Mesodermal cell (in vitro differentiated cells): ENCODE measurements around the gene PAPPA.

Experiments used
- H3K27ac ChIP-seq: 2 replicates; pipeline ENCODE4 v1.7.0; 2013; ENCODE audit warnings: mild to moderate bottlenecking, low read depth, low read length, moderate library complexity; ENCODE audit not compliant: severe bottlenecking
- H3K36me3 ChIP-seq: 2 replicates; pipeline ENCODE4 v1.7.1; 2013; ENCODE audit warnings: mild to moderate bottlenecking, low read length, moderate library complexity; ENCODE audit not compliant: control insufficient read depth, insufficient read depth
- H3K4me1 ChIP-seq: one replicate; pipeline ENCODE4 v1.7.1; 2013; ENCODE audit warnings: mild to moderate bottlenecking, low read length; ENCODE audit not compliant: insufficient read depth, control insufficient read depth, poor library complexity, severe bottlenecking
- H3K4me3 ChIP-seq: 2 replicates; pipeline ENCODE4 v1.7.0; 2013; ENCODE audit warnings: low read length, control low read depth, mild to moderate bottlenecking; ENCODE audit not compliant: insufficient read depth, poor library complexity, severe bottlenecking; ENCODE audit errors: extremely low read depth
- H3K9me3 ChIP-seq: 2 replicates; pipeline ENCODE4 v1.7.1; 2013; ENCODE audit warnings: mild to moderate bottlenecking, low read length, moderate library complexity; ENCODE audit not compliant: control insufficient read depth
- WGBS, 2 experiments: methylation state at CpG; one replicate each; pipeline ENCODE4 v1.1.5; 2013; ENCODE audit warnings: missing lambda C conversion rate in 2 of 2; ENCODE audit not compliant: insufficient coverage in 2 of 2; 5-methylcytosine and 5-hydroxymethylcytosine counted together

The PAPPA gene

GRCh38 chr9:116316246-116316645 lies 162.7 kb downstream of the PAPPA start:
- H3K36me3 ChIP-seq: peaks cover 45% of the 10 kb centered on the region
- H3K4me3 ChIP-seq: no peak overlapping the region
- peaks cover 14% of the 10 kb centered on the region for H3K4me1 ChIP-seq
- H3K27ac ChIP-seq: no peak overlapping the region
- WGBS, 2 experiments: 100% methylated on average over 1 of the region's 2 CpGs
- H3K9me3 ChIP-seq: no peaks in the 10 kb centered on the region

DNA sequence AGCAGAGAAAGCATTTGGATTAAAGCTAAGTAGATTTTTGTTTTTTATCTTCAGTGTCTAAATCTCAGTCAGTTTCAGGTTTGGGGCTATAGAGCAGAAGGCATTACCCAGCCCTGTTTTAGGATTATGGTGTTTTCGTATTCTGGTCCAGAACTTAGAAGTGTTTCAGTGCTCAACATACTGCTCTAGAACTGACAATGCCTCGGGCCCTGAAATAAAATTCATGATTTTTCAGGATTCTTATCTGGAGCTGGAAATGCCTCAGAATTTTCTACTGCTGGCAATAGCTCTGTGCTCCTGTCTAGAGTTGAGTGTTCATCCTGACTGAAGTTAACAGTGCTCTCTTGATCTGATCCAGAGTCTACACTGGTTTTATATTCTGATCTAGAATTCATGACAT lies 163.9 kb downstream of the PAPPA start:
- Histone ChIP-seq H3K9me3 (no peaks in the 10 kb centered on the region), H3K27ac (no peak overlapping the region), H3K4me1 (peaks cover 18% of the 10 kb centered on the region), H3K36me3 (peaks cover 40% of the 10 kb centered on the region), H3K4me3 (no peak overlapping the region)
- 84 to 97% methylated on average over 2 of the region's 2 CpGs for WGBS, 2 experiments

- H3K27ac ChIP-seq: peak overlapping the region; percentile 55
- H3K4me3 ChIP-seq: no peak overlapping the region
- H3K9me3 ChIP-seq: no peaks in the 10 kb centered on the region
- peaks cover 36% of the 10 kb centered on the region for H3K36me3 ChIP-seq
- WGBS, 2 experiments: 60 to 75% methylated on average over 12 to 13 of the region's 19 CpGs
- H3K4me1 ChIP-seq: peaks cover 18% of the 10 kb centered on the region
Observed at GRCh38 chr9:116318468-116319374, 165.1 kb downstream of the PAPPA start.

DNA sequence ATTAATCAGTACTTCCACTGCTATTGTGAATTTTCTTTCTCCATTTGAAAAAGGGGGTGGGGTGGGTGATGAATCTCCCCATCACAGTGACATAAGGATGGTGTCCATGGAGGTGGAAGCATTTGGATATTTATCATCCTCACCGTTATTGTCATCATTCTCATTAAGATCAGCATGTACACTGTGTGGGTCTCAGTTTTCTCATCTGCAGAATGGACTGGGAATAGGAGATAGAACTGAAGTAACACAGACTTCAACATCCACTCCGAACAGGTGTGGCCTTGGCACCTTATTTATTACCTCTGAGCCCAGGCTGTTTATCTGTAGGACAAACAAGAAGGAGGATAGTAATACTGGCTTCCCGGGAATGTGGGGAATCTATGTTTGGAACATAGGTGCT lies 165.9 kb downstream of the PAPPA start:
- no peak overlapping the region for H3K4me3 ChIP-seq
- 100% methylated on average over 1 of the region's 3 CpGs for WGBS, 2 experiments
- peaks cover 32% of the 10 kb centered on the region for H3K36me3 ChIP-seq
- H3K27ac ChIP-seq: peak overlapping the region; percentile 55
- peaks cover 18% of the 10 kb centered on the region for H3K4me1 ChIP-seq
- no peaks in the 10 kb centered on the region for H3K9me3 ChIP-seq

DNA sequence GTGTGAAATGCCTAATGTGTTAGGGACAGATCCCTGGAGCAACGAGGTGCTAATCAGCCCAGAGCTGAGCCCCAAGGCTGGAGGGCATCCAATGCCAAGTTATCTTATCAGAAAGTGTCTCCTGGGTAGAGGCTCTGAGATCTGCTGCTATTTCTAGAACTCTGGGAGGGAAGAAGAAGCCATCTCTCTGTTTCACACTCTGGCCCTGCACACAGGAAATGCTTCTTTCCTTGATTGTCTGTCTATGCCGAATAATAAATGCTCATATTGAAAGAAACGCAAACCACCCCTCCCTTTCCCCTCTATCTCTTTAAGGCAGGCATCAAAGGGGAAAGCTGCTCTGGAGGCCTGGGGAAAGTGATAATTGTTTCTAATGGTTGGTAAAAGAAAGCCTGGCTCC lies 166.7 kb downstream of the PAPPA start:
- H3K4me3 ChIP-seq: no peak overlapping the region
- H3K36me3 ChIP-seq: peaks cover 30% of the 10 kb centered on the region
- H3K4me1 ChIP-seq: peaks cover 18% of the 10 kb centered on the region
- WGBS, 2 experiments: 38% methylated on average over 1 of the region's 3 CpGs; no CpG with 5 or more reads in 1 of the 2 experiments
- H3K27ac ChIP-seq: peak overlapping the region; percentile 16
- no peaks in the 10 kb centered on the region for H3K9me3 ChIP-seq

DNA sequence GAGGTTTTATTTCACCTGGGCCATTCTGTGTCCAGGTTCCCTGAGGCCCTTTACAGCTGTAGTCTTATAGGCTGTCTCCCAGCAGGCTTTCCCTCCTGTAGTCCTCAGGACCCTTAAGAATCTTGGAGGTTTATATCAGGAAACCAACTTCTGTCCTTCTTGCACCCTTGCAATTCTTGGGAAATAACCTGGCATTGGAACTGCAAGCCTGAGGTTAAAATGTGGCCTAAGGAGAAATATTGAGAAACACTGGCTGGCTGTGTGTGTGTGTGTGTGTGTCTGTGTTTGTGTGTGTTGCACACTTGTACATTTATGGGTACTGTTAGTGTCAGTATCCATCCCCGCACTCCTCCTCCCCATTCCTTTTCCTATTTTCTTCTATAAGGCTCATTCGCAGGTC lies 168.9 kb downstream of the PAPPA start:
- H3K36me3 ChIP-seq: peaks cover 24% of the 10 kb centered on the region
- H3K27ac ChIP-seq: peak overlapping the region; percentile 74
- no peaks in the 10 kb centered on the region for H3K9me3 ChIP-seq
- no peak overlapping the region for H3K4me3 ChIP-seq
- peaks cover 22% of the 10 kb centered on the region for H3K4me1 ChIP-seq
- no CpG with 5 or more reads among the region's 2 CpGs for WGBS, 2 experiments

GRCh38 chr9:116323012-116323411 lies 169.4 kb downstream of the PAPPA start:
- no peaks in the 10 kb centered on the region for H3K9me3 ChIP-seq
- H3K4me3 ChIP-seq: no peak overlapping the region
- H3K36me3 ChIP-seq: peaks cover 24% of the 10 kb centered on the region
- 50 to 75% methylated on average over 2 to 4 of the region's 11 CpGs for WGBS, 2 experiments
- H3K4me1 ChIP-seq: peaks cover 27% of the 10 kb centered on the region
- peak overlapping the region; percentile 74 for H3K27ac ChIP-seq

GRCh38 chr9:116323571-116323970 lies 170.0 kb downstream of the PAPPA start:
- H3K9me3 ChIP-seq: no peaks in the 10 kb centered on the region
- peaks cover 30% of the 10 kb centered on the region for H3K4me1 ChIP-seq
- H3K4me3 ChIP-seq: no peak overlapping the region
- peak overlapping the region; percentile 20 for H3K27ac ChIP-seq
- peaks cover 24% of the 10 kb centered on the region for H3K36me3 ChIP-seq

DNA sequence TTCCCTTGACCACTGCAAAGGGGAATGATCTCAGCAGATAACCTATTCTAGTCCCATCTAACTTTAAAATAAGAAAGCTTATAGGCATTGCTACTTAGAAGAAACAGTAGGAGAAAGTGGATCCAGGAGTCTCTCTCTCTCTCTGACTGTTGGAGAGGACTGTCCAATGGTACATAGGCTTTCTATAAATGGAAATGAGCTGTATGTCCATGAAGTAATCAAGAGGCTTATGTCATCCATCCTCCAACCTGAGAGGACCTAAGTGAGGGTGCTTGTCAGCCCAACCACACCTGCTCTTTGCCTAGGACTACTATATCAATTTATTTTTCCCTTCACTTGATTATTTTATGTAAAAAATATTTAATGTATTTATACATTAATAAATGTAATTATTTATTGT lies 172.3 kb downstream of the PAPPA start:
- Histone ChIP-seq H3K27ac (no peak overlapping the region), H3K36me3 (peaks cover 18% of the 10 kb centered on the region), H3K4me3 (no peak overlapping the region), H3K9me3 (no peaks in the 10 kb centered on the region), H3K4me1 (peaks cover 17% of the 10 kb centered on the region)

- no peaks in the 10 kb centered on the region for H3K9me3 ChIP-seq
- H3K4me1 ChIP-seq: peaks cover 13% of the 10 kb centered on the region
- no peak overlapping the region for H3K4me3 ChIP-seq
- peak overlapping the region; percentile 43 for H3K27ac ChIP-seq
- 76 to 94% methylated on average over 3 of the region's 4 CpGs for WGBS, 2 experiments
- H3K36me3 ChIP-seq: peaks cover 37% of the 10 kb centered on the region
Observed at GRCh38 chr9:116327701-116328405, 174.3 kb downstream of the PAPPA start.

DNA sequence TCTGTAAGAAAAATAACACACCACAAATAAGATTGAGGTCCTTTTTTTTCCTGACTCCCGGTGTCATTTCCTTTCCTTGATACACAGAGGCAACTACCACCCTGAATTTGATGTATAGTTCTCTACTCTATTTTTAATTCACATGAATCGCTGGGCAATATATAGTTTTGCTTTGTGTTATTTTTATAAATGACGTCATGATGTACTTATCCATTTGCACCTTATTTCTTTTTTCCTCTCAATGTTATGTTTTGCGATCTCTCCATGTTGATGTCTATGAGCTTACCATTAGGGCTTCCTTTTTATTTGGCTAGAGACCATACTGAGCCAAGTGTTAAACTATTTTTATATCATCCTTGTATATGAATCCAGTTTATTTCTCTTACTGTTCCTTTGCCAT lies 175.9 kb downstream of the PAPPA start:
- H3K4me3 ChIP-seq: no peak overlapping the region
- H3K4me1 ChIP-seq: peaks cover 13% of the 10 kb centered on the region
- H3K9me3 ChIP-seq: no peaks in the 10 kb centered on the region
- no peak overlapping the region for H3K27ac ChIP-seq
- 100% methylated on average over 1 of the region's 4 CpGs; no CpG with 5 or more reads in 1 of the 2 experiments for WGBS, 2 experiments
- peaks cover 52% of the 10 kb centered on the region for H3K36me3 ChIP-seq
